Osteocyte (in vitro differentiated cells): ENCODE results near the gene P2RY12. TPM values are rescaled to one million over a fixed set of nuclear protein-coding genes. Genes with fewer than 3 reads are reported as not detected.

ENCODE experiments used
- DNase-seq: peaks from one replicate; pipeline ENCODE4 v3.0.0; 2021; ENCODE audit warnings: mixed read lengths; ENCODE audit not compliant: unreplicated experiment; ENCODE audit errors: extremely low spot score
- H3K27ac Mint-ChIP-seq: one replicate; pipeline ENCODE4 v1.8.0; 2021; ENCODE audit warnings: mild to moderate bottlenecking, mixed read lengths; ENCODE audit not compliant: unreplicated experiment
- H3K27me3 Mint-ChIP-seq: one replicate; pipeline ENCODE4 v1.8.0; 2021; ENCODE audit warnings: mixed read lengths; ENCODE audit not compliant: unreplicated experiment
- H3K36me3 Mint-ChIP-seq: one replicate; pipeline ENCODE4 v1.8.0; 2021; ENCODE audit warnings: mixed read lengths; ENCODE audit not compliant: unreplicated experiment
- H3K4me1 Mint-ChIP-seq: one replicate; pipeline ENCODE4 v1.8.0; 2021; ENCODE audit warnings: mixed read lengths; ENCODE audit not compliant: unreplicated experiment
- H3K4me3 Mint-ChIP-seq: one replicate; pipeline ENCODE4 v1.8.0; 2021; ENCODE audit warnings: mild to moderate bottlenecking, moderate library complexity, mixed read lengths; ENCODE audit not compliant: unreplicated experiment
- H3K9me3 Mint-ChIP-seq: one replicate; pipeline ENCODE4 v1.8.0; 2021; ENCODE audit warnings: mixed read lengths; ENCODE audit not compliant: unreplicated experiment
- total RNA-seq: library from RNA; stranded (reverse); gene quantifications from 2 replicates; pipeline ENCODE4 v1.2.1, GENCODE V29; 2021
- TF ChIP-seq, protein P1 (sequence below): fragments of 200-600 bp; sonication (generic); IDR thresholded peaks from 2 replicates; pipeline ENCODE4 v1.5.0; 2021; ENCODE audit warnings: antibody characterized with exemption, mild to moderate bottlenecking, moderate library complexity

Gene P2RY12
- total RNA-seq, 1 donor from 2014 or later, result not detected

DNA sequence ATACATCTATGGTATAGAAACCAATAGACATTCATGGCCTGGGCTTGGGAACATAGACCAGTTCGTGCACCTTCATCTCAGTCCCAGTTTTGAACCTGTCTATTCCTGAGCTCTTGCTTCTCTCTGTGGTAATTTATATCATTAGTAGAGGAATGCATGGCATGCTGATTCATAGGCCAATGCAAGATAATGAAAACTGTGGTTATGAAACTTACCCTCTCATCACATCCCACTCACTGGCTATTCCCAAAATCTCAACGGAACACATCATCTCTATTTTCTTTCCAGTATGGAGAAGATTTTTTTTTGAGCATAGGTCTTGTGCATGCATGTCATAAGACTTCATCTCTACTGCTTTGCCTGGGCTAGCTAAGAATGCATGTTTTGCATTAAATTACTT is 18.7 kb upstream of the P2RY12 start:
- Mint-ChIP-seq H3K4me1 (no peaks in the 10 kb centered on the region), H3K27ac (no peak overlapping the region), H3K9me3 (no peaks in the 10 kb centered on the region), H3K4me3 (no peak overlapping the region), H3K36me3 (no peaks in the 10 kb centered on the region), H3K27me3 (no peaks in the 10 kb centered on the region)
- TF ChIP-seq, protein P1, sequence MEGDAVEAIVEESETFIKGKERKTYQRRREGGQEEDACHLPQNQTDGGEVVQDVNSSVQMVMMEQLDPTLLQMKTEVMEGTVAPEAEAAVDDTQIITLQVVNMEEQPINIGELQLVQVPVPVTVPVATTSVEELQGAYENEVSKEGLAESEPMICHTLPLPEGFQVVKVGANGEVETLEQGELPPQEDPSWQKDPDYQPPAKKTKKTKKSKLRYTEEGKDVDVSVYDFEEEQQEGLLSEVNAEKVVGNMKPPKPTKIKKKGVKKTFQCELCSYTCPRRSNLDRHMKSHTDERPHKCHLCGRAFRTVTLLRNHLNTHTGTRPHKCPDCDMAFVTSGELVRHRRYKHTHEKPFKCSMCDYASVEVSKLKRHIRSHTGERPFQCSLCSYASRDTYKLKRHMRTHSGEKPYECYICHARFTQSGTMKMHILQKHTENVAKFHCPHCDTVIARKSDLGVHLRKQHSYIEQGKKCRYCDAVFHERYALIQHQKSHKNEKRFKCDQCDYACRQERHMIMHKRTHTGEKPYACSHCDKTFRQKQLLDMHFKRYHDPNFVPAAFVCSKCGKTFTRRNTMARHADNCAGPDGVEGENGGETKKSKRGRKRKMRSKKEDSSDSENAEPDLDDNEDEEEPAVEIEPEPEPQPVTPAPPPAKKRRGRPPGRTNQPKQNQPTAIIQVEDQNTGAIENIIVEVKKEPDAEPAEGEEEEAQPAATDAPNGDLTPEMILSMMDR, result no peak
- DNase-seq, result no peak

DNA sequence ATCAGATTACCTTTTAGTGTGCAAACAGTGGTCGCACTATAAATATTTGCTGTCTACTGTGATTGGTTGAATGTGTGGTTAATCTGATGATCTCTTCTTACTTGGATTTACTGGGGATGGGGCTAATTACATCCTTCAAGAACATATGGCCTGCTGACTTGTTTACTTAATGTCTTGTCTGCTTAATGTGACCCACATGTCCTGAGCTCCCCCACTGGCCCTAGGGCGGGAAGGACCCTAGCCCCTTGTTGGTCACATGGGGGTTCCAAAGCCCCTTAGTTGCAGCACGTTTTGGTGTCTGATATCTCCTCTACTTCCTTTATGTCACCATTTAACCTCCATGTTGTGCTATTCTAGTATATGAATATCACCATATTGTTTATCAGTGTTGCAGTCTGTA is 17.8 kb upstream of the P2RY12 start:
- Mint-ChIP-seq H3K27ac (no peak overlapping the region), H3K4me1 (no peaks in the 10 kb centered on the region), H3K36me3 (no peaks in the 10 kb centered on the region), H3K4me3 (no peak overlapping the region), H3K27me3 (no peaks in the 10 kb centered on the region), H3K9me3 (no peaks in the 10 kb centered on the region)
- TF ChIP-seq, protein P1, result no peak
- DNase-seq, result no peak

DNA sequence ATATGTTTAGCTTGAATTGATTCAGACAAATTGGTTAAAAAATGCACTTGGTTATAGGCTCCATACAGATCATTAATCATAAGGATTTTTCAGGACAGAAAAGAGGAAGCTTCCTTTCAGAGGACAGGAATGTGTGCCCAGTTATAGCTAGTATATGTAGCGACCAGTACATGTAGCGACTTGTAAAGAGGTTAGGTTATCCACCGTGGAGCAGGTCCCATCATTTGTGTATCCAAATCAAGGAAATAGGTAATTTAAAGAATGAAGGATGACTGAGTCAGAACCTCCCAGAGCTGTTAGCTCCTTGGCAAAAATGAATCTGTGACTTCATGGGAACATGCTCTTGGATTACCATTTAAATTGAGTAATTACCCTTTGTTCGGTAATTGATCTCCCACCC is 15.8 kb upstream of the P2RY12 start:
- H3K9me3 Mint-ChIP-seq, result no peaks in the 10 kb centered on the region
- no peaks in the 10 kb centered on the region for H3K4me1 Mint-ChIP-seq
- H3K36me3 Mint-ChIP-seq, result no peaks in the 10 kb centered on the region
- DNase-seq, result no peak
- TF ChIP-seq, protein P1, result no peak
- H3K27me3 Mint-ChIP-seq, result no peaks in the 10 kb centered on the region
- H3K27ac Mint-ChIP-seq, result no peak overlapping the region
- H3K4me3 Mint-ChIP-seq, result no peak overlapping the region

DNA sequence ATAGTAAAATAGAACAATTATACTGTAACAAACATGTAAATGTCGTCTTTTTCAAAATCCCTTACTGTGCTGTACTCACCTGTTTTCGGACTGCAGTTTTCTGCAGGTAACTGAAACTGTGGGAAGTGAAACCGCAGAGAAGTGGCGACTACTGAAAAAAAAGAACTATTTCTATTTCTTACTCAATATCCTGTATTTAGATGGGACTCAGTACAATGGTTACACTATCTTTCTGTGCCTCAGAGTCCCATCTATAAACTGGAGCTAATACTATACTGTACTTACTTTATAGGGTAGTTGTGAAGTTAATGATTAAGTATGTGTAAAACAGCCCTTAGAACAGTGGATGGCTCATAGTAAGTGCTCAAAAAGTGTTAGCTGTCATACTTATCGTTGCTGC is 14.3 kb upstream of the P2RY12 start:
- H3K27me3 Mint-ChIP-seq, result no peaks in the 10 kb centered on the region
- H3K9me3 Mint-ChIP-seq, result no peaks in the 10 kb centered on the region
- TF ChIP-seq, protein P1, result no peak
- H3K4me1 Mint-ChIP-seq, result no peaks in the 10 kb centered on the region
- H3K4me3 Mint-ChIP-seq, result no peak overlapping the region
- DNase-seq, result no peak
- no peaks in the 10 kb centered on the region for H3K36me3 Mint-ChIP-seq
- no peak overlapping the region for H3K27ac Mint-ChIP-seq

DNA sequence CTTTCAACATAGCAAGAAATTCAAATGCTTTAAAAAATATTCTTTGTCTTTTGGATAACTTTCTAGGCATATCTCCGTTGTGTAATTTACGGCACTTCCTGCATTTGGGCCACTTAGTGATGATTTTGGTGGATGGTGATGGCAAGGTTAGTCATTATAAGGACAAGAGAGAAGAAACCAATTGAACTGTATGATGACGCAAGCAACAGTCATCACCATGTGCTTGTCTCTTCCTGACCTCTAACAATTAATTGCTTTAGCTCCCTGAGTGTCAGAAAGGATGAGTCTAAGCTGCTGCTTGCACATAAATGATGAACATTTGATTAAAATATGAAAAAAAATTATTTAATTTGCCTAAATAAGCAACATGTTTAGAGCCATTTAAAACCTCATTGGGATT is 11.3 kb upstream of the P2RY12 start:
- Mint-ChIP-seq H3K9me3 (no peaks in the 10 kb centered on the region), H3K27me3 (no peaks in the 10 kb centered on the region), H3K4me3 (no peak overlapping the region), H3K36me3 (no peaks in the 10 kb centered on the region), H3K4me1 (no peaks in the 10 kb centered on the region), H3K27ac (no peak overlapping the region)
- DNase-seq, result no peak
- TF ChIP-seq, protein P1, result no peak
